Body of pancreas (tissue), 4 donors: ENCODE measurements around the gene GALNT5. TPM values are rescaled to one million over a fixed set of nuclear protein-coding genes. Genes with fewer than 3 reads are reported as not detected.

ENCODE experiments used
- ATAC-seq: fragments of 150-250 bp; one replicate; pipeline ENCODE4 v1.9.1; 2016
- DNase-seq, 4 donors: peaks; one replicate each; pipeline ENCODE4 v3.0.0-alpha.2; 2019
- H3K27ac ChIP-seq, 4 donors: fragments of 200-600 bp; sonication (generic); 1 replicate in 3 of 4; 2 replicates in 1 of 4; pipeline versions ENCODE4 v1.5.1 to v1.6.1; 2016 to 2019; ENCODE audit warnings: mild to moderate bottlenecking in 1 of 4, mixed read lengths in 1 of 4, moderate library complexity in 1 of 4
- H3K27me3 ChIP-seq, 2 donors: fragments of 200-600 bp; sonication (generic); one replicate each; pipeline ENCODE4 v1.6.0; 2016; ENCODE audit warnings: mild to moderate bottlenecking in 1 of 2
- H3K36me3 ChIP-seq, 2 donors: fragments of 200-600 bp; sonication (generic); replicated peaks in 1 of 2; 2 replicates each; pipeline ENCODE4 v1.5.1; 2016; ENCODE audit warnings: low read depth in 2 of 2; ENCODE audit not compliant: insufficient read depth in 1 of 2
- H3K4me1 ChIP-seq: fragments of 200-600 bp; sonication (generic); one replicate; pipeline ENCODE4 v1.6.0; 2016
- H3K4me3 ChIP-seq, 2 donors: fragments of 200-600 bp; sonication (generic); 1 replicate in 1 of 2; 2 replicates in 1 of 2; pipeline ENCODE4 v1.5.1; 2016 to 2019
- H3K9me3 ChIP-seq, 3 donors: fragments of 200-600 bp; sonication (generic); 1 replicate in 2 of 3; 2 replicates in 1 of 3; pipeline ENCODE4 v1.5.1; 2016
- CTCF ChIP-seq, 7 experiments: fragments of 450-650 bp in 4 of 7; fragments of 200-600 bp in 3 of 7; sonication (generic) in 3 of 7; IDR thresholded peaks; one replicate each; pipeline ENCODE4 v1.5.1; 2016 to 2019; ENCODE audit warnings: antibody characterized with exemption in 7 of 7
- POLR2A ChIP-seq, 3 donors: fragments of 450-650 bp; IDR thresholded peaks; one replicate each; pipeline ENCODE4 v1.6.1; 2016; ENCODE audit warnings: antibody characterized with exemption in 3 of 3, mild to moderate bottlenecking in 2 of 3
- WGBS, 2 donors: methylation state at CpG; one replicate each; pipeline ENCODE4 v1.1.5; 2017; 5-methylcytosine and 5-hydroxymethylcytosine counted together
- intact Hi-C: fragments of 100-400 bp; cut with DNase I; formaldehyde crosslinking; loops from one replicate; pipeline ENCODE4 v1.15.1; 2023
- total RNA-seq, 2 donors: library from RNA; depleted of rRNA; stranded (reverse); fragments of >200 nt; gene quantifications; one replicate each; pipeline ENCODE4 v1.1.0, GENCODE V29; 2016

The GALNT5 gene
- total RNA-seq, 2 donors from 2014 or later = 3.1 TPM; not detected in 1

GRCh38 chr2:157228946-157229345, 28.6 kb upstream of the GALNT5 start:
- ATAC-seq (no peak), DNase-seq (no peak)
- TF ChIP-seq CTCF (IDR thresholded peaks at IDR 0.05) = no peak
- no peak for TF ChIP-seq POLR2A (IDR thresholded peaks at IDR 0.05)
- no peak overlapping the region for H3K4me3 ChIP-seq
- intact Hi-C loops = no loop called here
- H3K27me3 ChIP-seq = no peaks in the 10 kb centered on the region
- H3K4me1 ChIP-seq = no peaks in the 10 kb centered on the region
- H3K36me3 ChIP-seq = no peaks in the 10 kb centered on the region
- no peaks in the 10 kb centered on the region for H3K9me3 ChIP-seq
- no peak overlapping the region for H3K27ac ChIP-seq

- WGBS, 2 donors = 64 to 74% methylated on average over 2 of the region's 2 CpGs
- intact Hi-C loops = no loop called here
- no peaks in the 10 kb centered on the region for H3K9me3 ChIP-seq
- H3K4me1 ChIP-seq = no peaks in the 10 kb centered on the region
- no peak overlapping the region for H3K27ac ChIP-seq
- no peaks in the 10 kb centered on the region for H3K36me3 ChIP-seq
- H3K4me3 ChIP-seq = no peak overlapping the region
- no peaks in the 10 kb centered on the region for H3K27me3 ChIP-seq
- DNase-seq (no peak), ATAC-seq (no peak)
- TF ChIP-seq CTCF (IDR thresholded peaks at IDR 0.05) = no peak
- TF ChIP-seq POLR2A (IDR thresholded peaks at IDR 0.05) = no peak
Measured at GRCh38 chr2:157229572-157229971, 27.9 kb upstream of the GALNT5 start.

GRCh38 chr2:157231476-157231875, 26.0 kb upstream of the GALNT5 start:
- no peak for ATAC-seq
- H3K27me3 ChIP-seq = no peaks in the 10 kb centered on the region
- no peak overlapping the region for H3K4me3 ChIP-seq
- H3K9me3 ChIP-seq = no peaks in the 10 kb centered on the region
- no peak overlapping the region for H3K27ac ChIP-seq
- TF ChIP-seq CTCF (IDR thresholded peaks at IDR 0.05) (no peak), POLR2A (IDR thresholded peaks at IDR 0.05) (no peak)
- no peaks in the 10 kb centered on the region for H3K36me3 ChIP-seq
- intact Hi-C loops = no loop called here
- no peaks in the 10 kb centered on the region for H3K4me1 ChIP-seq
- no peak for DNase-seq

GRCh38 chr2:157233506-157233905, 24.0 kb upstream of the GALNT5 start:
- TF ChIP-seq POLR2A (IDR thresholded peaks at IDR 0.05) = no peak
- TF ChIP-seq CTCF (IDR thresholded peaks at IDR 0.05) = no peak
- intact Hi-C loops = no loop called here
- Histone ChIP-seq H3K9me3 (no peaks in the 10 kb centered on the region), H3K4me1 (no peaks in the 10 kb centered on the region), H3K27ac (no peak overlapping the region), H3K4me3 (no peak overlapping the region), H3K36me3 (no peaks in the 10 kb centered on the region), H3K27me3 (no peaks in the 10 kb centered on the region)
- DNase-seq (no peak), ATAC-seq (no peak)
- 74 to 78% methylated on average over 4 of the region's 4 CpGs for WGBS, 2 donors

- intact Hi-C loops = no loop called here
- no peak for DNase-seq
- Histone ChIP-seq H3K4me1 (no peaks in the 10 kb centered on the region), H3K27me3 (no peaks in the 10 kb centered on the region), H3K27ac (no peak overlapping the region), H3K36me3 (no peaks in the 10 kb centered on the region), H3K9me3 (no peaks in the 10 kb centered on the region), H3K4me3 (no peak overlapping the region)
- TF ChIP-seq POLR2A (IDR thresholded peaks at IDR 0.05) (no peak), CTCF (IDR thresholded peaks at IDR 0.05) (no peak)
- 38 to 46% methylated on average over 2 of the region's 2 CpGs for WGBS, 2 donors
- no peak for ATAC-seq
Measured at GRCh38 chr2:157236404-157236803, 21.1 kb upstream of the GALNT5 start.
